WTC11 (cell line): Measurements from ENCODE around the gene KCNH8. TPM values are rescaled to one million over a fixed set of nuclear protein-coding genes. Genes with fewer than 3 reads are reported as not detected.
"Not testable (repeated sequence)": the region's sequence is repeated elsewhere in the genome, so short reads cannot be mapped to it uniquely, and the experiment has no call there.

Source experiments
- ATAC-seq: fragments of 200-7000 bp; cut with Tn5 transposase; 2 replicates; pipeline ENCODE4 v1.10.0; 2021; ENCODE audit warnings: mild to moderate bottlenecking, moderate library complexity
- CTCF ChIA-PET: fragments of 300-600 bp; sonication (Branson Sonifier 250); formaldehyde crosslinking; loops from one replicate; lab custom pipeline; 2021; ENCODE audit warnings: antibody characterized with exemption; lab: Charles Lee
- POLR2A ChIA-PET: fragments of 350-600 bp; sonication (Branson Sonifier 250); formaldehyde crosslinking; loops from one replicate; lab custom pipeline; 2021; ENCODE audit warnings: antibody characterized with exemption; lab: Charles Lee
- DNase-seq: peaks from one replicate; pipeline ENCODE4 v3.0.0; 2021; ENCODE audit warnings: low spot score
- H3K27ac Mint-ChIP-seq: 2 replicates; pipeline ENCODE4 v1.8.0; 2021; ENCODE audit warnings: mixed read lengths
- H3K27me3 Mint-ChIP-seq: 2 replicates; pipeline ENCODE4 v1.8.0; 2021; ENCODE audit warnings: low read depth, mild to moderate bottlenecking, moderate library complexity, mixed read lengths
- H3K36me3 Mint-ChIP-seq: 2 replicates; pipeline ENCODE4 v1.8.0; 2021; ENCODE audit warnings: mixed read lengths
- H3K4me1 Mint-ChIP-seq: 2 replicates; pipeline ENCODE4 v1.8.0; 2022; ENCODE audit warnings: mixed read lengths
- H3K4me3 Mint-ChIP-seq: 2 replicates; pipeline ENCODE4 v1.8.0; 2021; ENCODE audit warnings: mild to moderate bottlenecking, moderate library complexity, mixed read lengths
- H3K9me3 Mint-ChIP-seq: 2 replicates; pipeline ENCODE4 v1.8.0; 2021; ENCODE audit warnings: mixed read lengths
- ARID4B ChIP-seq: sonication (generic); formaldehyde crosslinking; IDR thresholded peaks from 2 replicates; pipeline ENCODE4 v1.8.0; 2023; ENCODE audit warnings: missing genetic modification reagents, mild to moderate bottlenecking, borderline replicate concordance
- E2F5 ChIP-seq: sonication (generic); formaldehyde crosslinking; IDR thresholded peaks from 2 replicates; pipeline ENCODE4 v1.8.1; 2022; ENCODE audit warnings: mild to moderate bottlenecking, moderate library complexity, missing genetic modification reagents
- FOXK1 ChIP-seq: sonication (generic); formaldehyde crosslinking; IDR thresholded peaks from 2 replicates; pipeline ENCODE4 v1.8.0; 2022; ENCODE audit warnings: mild to moderate bottlenecking, moderate library complexity, missing genetic modification reagents
- FOXP1 ChIP-seq: sonication (generic); formaldehyde crosslinking; IDR thresholded peaks from 2 replicates; pipeline ENCODE4 v1.8.0; 2022; ENCODE audit warnings: missing genetic modification reagents, mild to moderate bottlenecking, moderate library complexity, borderline replicate concordance
- FOXP4 ChIP-seq: sonication (generic); formaldehyde crosslinking; IDR thresholded peaks from 2 replicates; pipeline ENCODE4 v1.8.0; 2022; ENCODE audit warnings: mild to moderate bottlenecking, missing genetic modification reagents
- IRF1 ChIP-seq: sonication (generic); formaldehyde crosslinking; IDR thresholded peaks from 2 replicates; pipeline ENCODE4 v1.8.0; 2023; ENCODE audit warnings: missing genetic modification reagents
- MAX ChIP-seq: sonication (generic); formaldehyde crosslinking; IDR thresholded peaks from 2 replicates; pipeline ENCODE4 v1.8.0; 2022; ENCODE audit warnings: mild to moderate bottlenecking, missing genetic modification reagents
- MYBL2 ChIP-seq: sonication (generic); formaldehyde crosslinking; IDR thresholded peaks from 2 replicates; pipeline ENCODE4 v1.8.1; 2023; ENCODE audit warnings: mild to moderate bottlenecking, moderate library complexity, missing genetic modification reagents
- SP1 ChIP-seq: sonication (generic); formaldehyde crosslinking; conservative IDR thresholded peaks from 2 replicates; pipeline ENCODE4 v1.8.1; 2022; ENCODE audit warnings: missing genetic modification reagents
- TEAD1 ChIP-seq: sonication (generic); formaldehyde crosslinking; IDR thresholded peaks from 2 replicates; pipeline ENCODE4 v1.8.0; 2022; ENCODE audit warnings: mild to moderate bottlenecking, missing genetic modification reagents
- ZBTB43 ChIP-seq: sonication (generic); formaldehyde crosslinking; IDR thresholded peaks from 2 replicates; pipeline ENCODE4 v1.8.1; 2023; ENCODE audit warnings: mild to moderate bottlenecking, missing genetic modification reagents
- ZNF232 ChIP-seq: sonication (generic); formaldehyde crosslinking; IDR thresholded peaks from 2 replicates; pipeline ENCODE4 v1.8.0; 2022; ENCODE audit warnings: mild to moderate bottlenecking, missing genetic modification reagents
- ZNF281 ChIP-seq: sonication (generic); formaldehyde crosslinking; IDR thresholded peaks from 2 replicates; pipeline ENCODE4 v1.8.0; 2023; ENCODE audit warnings: mild to moderate bottlenecking, missing genetic modification reagents
- total RNA-seq: library from RNA; stranded (reverse); gene quantifications from 3 replicates; pipeline ENCODE4 v1.2.3, GENCODE V29; 2021

The KCNH8 gene
- total RNA-seq, 1 experiment from 2014 or later = 2.8 TPM

GRCh38 chr3:19102654-19103290, 45.5 kb upstream of the KCNH8 start:
- H3K4me3 Mint-ChIP-seq = peak overlapping the region; percentile 72
- CTCF ChIA-PET = not testable (repeated sequence)
- POLR2A ChIA-PET = interaction anchor here (1.3 kb wide), 1 partner anchor 44 kb away, joined by 3 read pairs; no protein-coding TSS in a partner anchor
- peak; percentile 60; the same call in 1 of the 2 replicates for TF ChIP-seq FOXP1 (CRISPR knock-in tag)
- TF ChIP-seq ZBTB43 (CRISPR knock-in tag) = 0 out of 2 replicates have a peak, but pooled peaks have one; percentile 30
- TF ChIP-seq ZNF281 (CRISPR knock-in tag) = peak; percentile 88; the same call in 1 of the 2 replicates
- 0 out of 2 replicates have a peak, but pooled peaks have one; percentile 28 for TF ChIP-seq SP1
- peak; percentile 85 for TF ChIP-seq FOXK1 (CRISPR knock-in tag)
- TF ChIP-seq E2F5 = 0 out of 2 replicates have a peak, but pooled peaks have one; percentile 19
- TF ChIP-seq ZNF232 (CRISPR knock-in tag) = 0 out of 2 replicates have a peak, but pooled peaks have one; percentile 52
- 0 out of 2 replicates have a peak, but pooled peaks have one; percentile 59 for TF ChIP-seq FOXP4
- 0 out of 2 replicates have a peak, but pooled peaks have one; percentile 37 for TF ChIP-seq MYBL2 (CRISPR knock-in tag)
- 0 out of 2 replicates have a peak, but pooled peaks have one; percentile 34 for TF ChIP-seq TEAD1 (CRISPR knock-in tag)
- peak; percentile 66 for TF ChIP-seq MAX (CRISPR knock-in tag)
- TF ChIP-seq, all 79 proteins: peak for 11; not testable (repeated sequence) for 68
- Mint-ChIP-seq H3K36me3 (peaks cover 31% of the 10 kb centered on the region), H3K4me1 (peaks cover 17% of the 10 kb centered on the region), H3K27ac (peak overlapping the region; percentile 94), H3K9me3 (peaks cover 36% of the 10 kb centered on the region)
- not testable (repeated sequence) for ATAC-seq, H3K27me3 Mint-ChIP-seq
- DNase-seq = peak; percentile 56

GRCh38 chr3:19103510-19103909, 44.8 kb upstream of the KCNH8 start:
- Mint-ChIP-seq H3K4me1 (peaks cover 17% of the 10 kb centered on the region), H3K27ac (peak overlapping the region; percentile 94)
- ChIA-PET POLR2A (interaction anchor here (1.3 kb wide), 1 partner anchor 43 kb away, joined by 3 read pairs; no protein-coding TSS in a partner anchor), CTCF (no interaction called here)
- no peak for ATAC-seq
- TF ChIP-seq ARID4B (CRISPR knock-in tag) (no peak), E2F5 (no peak), IRF1 (CRISPR knock-in tag) (no peak)
- TF ChIP-seq, all 79 proteins: peak for 0
- Mint-ChIP-seq H3K27me3 (no peaks in the 10 kb centered on the region; the same call in 1 of the 2 replicates), H3K4me3 (peak overlapping the region; percentile 72), H3K36me3 (peaks cover 34% of the 10 kb centered on the region), H3K9me3 (peaks cover 36% of the 10 kb centered on the region)
- DNase-seq = no peak
